Subcutaneous adipose tissue (tissue), 4 donors: ENCODE results near the gene LCE3D. TPM values are rescaled to one million over a fixed set of nuclear protein-coding genes. Genes with fewer than 3 reads are reported as not detected.

Experiments used
- small RNA-seq: library from RNA; depleted of rRNA; stranded (forward); fragments of <200 nt; gene quantifications from one replicate; pipeline ENCODE3, GENCODE V24; 2016
- total RNA-seq, 4 donors: library from RNA; depleted of rRNA; stranded (reverse); fragments of >200 nt; gene quantifications; one replicate each; pipeline ENCODE4 v1.1.0, GENCODE V29; 2016
- TF ChIP-seq, protein P1 (sequence below): fragments of 450-650 bp; IDR thresholded peaks from one replicate; pipeline ENCODE4 v1.5.1; 2016; ENCODE audit warnings: low read depth, mild to moderate bottlenecking, control low read depth, antibody characterized with exemption, moderate library complexity

Gene LCE3D
- total RNA-seq, 4 donors from 2014 or later, result not detected

DNA sequence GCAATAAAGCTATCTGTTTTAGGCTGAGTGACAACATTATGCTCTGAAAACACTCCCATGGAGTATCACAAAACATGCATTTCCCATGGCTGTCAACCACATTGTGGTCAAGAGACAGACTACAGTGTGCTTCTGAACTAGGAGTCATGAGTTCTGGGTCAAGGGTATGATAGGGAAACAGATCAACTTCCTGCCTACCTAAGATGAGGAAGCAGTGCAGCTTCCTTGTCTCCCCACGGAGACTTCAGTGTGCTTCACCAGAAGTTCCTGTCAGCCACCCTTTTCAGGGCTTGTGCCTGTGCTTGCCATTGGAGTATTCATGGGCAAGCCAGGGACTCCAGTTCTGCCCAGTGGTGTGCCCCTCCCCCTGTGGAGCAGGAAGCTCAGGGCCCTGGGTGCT lies 33.6 kb downstream of the LCE3D start:
- TF ChIP-seq, protein P1, sequence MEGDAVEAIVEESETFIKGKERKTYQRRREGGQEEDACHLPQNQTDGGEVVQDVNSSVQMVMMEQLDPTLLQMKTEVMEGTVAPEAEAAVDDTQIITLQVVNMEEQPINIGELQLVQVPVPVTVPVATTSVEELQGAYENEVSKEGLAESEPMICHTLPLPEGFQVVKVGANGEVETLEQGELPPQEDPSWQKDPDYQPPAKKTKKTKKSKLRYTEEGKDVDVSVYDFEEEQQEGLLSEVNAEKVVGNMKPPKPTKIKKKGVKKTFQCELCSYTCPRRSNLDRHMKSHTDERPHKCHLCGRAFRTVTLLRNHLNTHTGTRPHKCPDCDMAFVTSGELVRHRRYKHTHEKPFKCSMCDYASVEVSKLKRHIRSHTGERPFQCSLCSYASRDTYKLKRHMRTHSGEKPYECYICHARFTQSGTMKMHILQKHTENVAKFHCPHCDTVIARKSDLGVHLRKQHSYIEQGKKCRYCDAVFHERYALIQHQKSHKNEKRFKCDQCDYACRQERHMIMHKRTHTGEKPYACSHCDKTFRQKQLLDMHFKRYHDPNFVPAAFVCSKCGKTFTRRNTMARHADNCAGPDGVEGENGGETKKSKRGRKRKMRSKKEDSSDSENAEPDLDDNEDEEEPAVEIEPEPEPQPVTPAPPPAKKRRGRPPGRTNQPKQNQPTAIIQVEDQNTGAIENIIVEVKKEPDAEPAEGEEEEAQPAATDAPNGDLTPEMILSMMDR, result no peak

GRCh38 chr1:152543820-152544219 lies 36.5 kb downstream of the LCE3D start:
- TF ChIP-seq, protein P1, result no peak

- TF ChIP-seq, protein P1, result no peak
These were observed 40.4 kb downstream of the LCE3D start for GRCh38 chr1:152539901-152540300.

GRCh38 chr1:152537496-152537895 lies 42.8 kb downstream of the LCE3D start:
- TF ChIP-seq, protein P1, result no peak

DNA sequence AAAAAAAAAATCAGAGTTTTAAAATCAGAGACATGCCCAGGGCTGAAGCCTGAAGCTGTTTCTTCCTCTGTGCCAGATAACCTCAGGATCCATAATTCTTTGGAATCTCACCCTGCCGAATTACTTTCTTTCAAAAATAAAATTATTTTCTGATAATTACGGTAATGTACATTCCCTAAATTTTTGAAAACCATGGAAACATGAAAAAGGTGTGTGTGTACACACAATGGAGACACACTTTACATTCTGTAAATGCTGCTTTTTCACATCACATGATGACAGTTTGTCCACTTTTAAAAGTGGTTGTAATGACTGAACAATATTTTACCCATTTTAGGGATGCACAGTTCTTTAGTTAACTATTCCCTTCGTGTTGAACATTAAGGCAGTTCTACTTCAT lies 44.5 kb downstream of the LCE3D start:
- TF ChIP-seq, protein P1, result no peak

GRCh38 chr1:152533327-152533938 lies 46.9 kb downstream of the LCE3D start:
- TF ChIP-seq, protein P1, result no peak

Small RNAs within 50 kb of the gene (small RNA-seq; reads per million reads assigned to genes)
- gene LCE3A, result not detected
- not detected for gene LCE3B

Other genes with a start within 250 kb of the LCE3D start
- gene FLG2, start 220.5 kb downstream of the LCE3D start, total RNA-seq, result under 1 TPM in 1 of 4 donors, not detected in 3; under 0.01 TPM
- gene CRNN, start 166.3 kb downstream of the LCE3D start, total RNA-seq, result not detected
- gene LCE5A, start 69.7 kb downstream of the LCE3D start, total RNA-seq, result not detected
- gene CRCT1, start 66.0 kb downstream of the LCE3D start, total RNA-seq, result not detected
- gene LCE3E, start 13.7 kb downstream of the LCE3D start, total RNA-seq, result not detected
- gene LCE3C, start 19.7 kb upstream of the LCE3D start, total RNA-seq, result not detected
- gene LCE3B, start 33.3 kb upstream of the LCE3D start, total RNA-seq, result not detected
- not detected for gene LCE3A, start 42.6 kb upstream of the LCE3D start, total RNA-seq
- gene LCE2D, start 82.9 kb upstream of the LCE3D start, total RNA-seq, result not detected
- gene LCE2C, start 94.8 kb upstream of the LCE3D start, total RNA-seq, result not detected
- not detected for gene LCE2B, start 105.6 kb upstream of the LCE3D start, total RNA-seq
- gene LCE2A, start 117.8 kb upstream of the LCE3D start, total RNA-seq, result not detected
- not detected for gene LCE4A, start 127.6 kb upstream of the LCE3D start, total RNA-seq
- gene KPRP, start 177.5 kb upstream of the LCE3D start, total RNA-seq, result not detected
- gene LCE1F, start 194.6 kb upstream of the LCE3D start, total RNA-seq, result not detected
- not detected for gene LCE1E, start 205.7 kb upstream of the LCE3D start, total RNA-seq
- gene LCE1D, start 216.2 kb upstream of the LCE3D start, total RNA-seq, result not detected
- not detected for gene LCE1C, start 226.1 kb upstream of the LCE3D start, total RNA-seq
- gene LCE1B, start 231.5 kb upstream of the LCE3D start, total RNA-seq, result not detected
- gene LCE1A, start 247.0 kb upstream of the LCE3D start, total RNA-seq, result not detected